Breast epithelium (tissue), 4 donors: ENCODE data around the gene LIF. TPM values are rescaled to one million over a fixed set of nuclear protein-coding genes. Genes with fewer than 3 reads are reported as not detected.

ENCODE experiments used
- DNase-seq, 2 donors: peaks; one replicate each; pipeline ENCODE4 v3.0.0-alpha.2; 2019; ENCODE audit warnings: low spot score in 2 of 2
- H3K27ac ChIP-seq, 2 donors: fragments of 200-600 bp; sonication (generic) in 1 of 2; one replicate each; pipeline ENCODE4 v1.5.1; 2016 to 2019; ENCODE audit warnings: mild to moderate bottlenecking in 1 of 2
- H3K27me3 ChIP-seq, 2 donors: fragments of 200-600 bp; sonication (generic) in 1 of 2; one replicate each; pipeline versions ENCODE4 v1.5.1 to v1.6.0; 2017 to 2019; ENCODE audit warnings: control low read depth in 1 of 2, mild to moderate bottlenecking in 1 of 2
- H3K36me3 ChIP-seq: fragments of 200-600 bp; one replicate; pipeline ENCODE4 v1.5.1; 2019
- H3K4me1 ChIP-seq, 2 donors: fragments of 200-600 bp; sonication (generic); one replicate each; pipeline ENCODE4 v1.5.1; 2016 to 2019; ENCODE audit warnings: control low read depth in 1 of 2
- H3K4me3 ChIP-seq, 3 donors: fragments of 200-600 bp; sonication (generic); 1 replicate in 2 of 3; 2 replicates in 1 of 3; pipeline ENCODE4 v1.5.1; 2016 to 2019; ENCODE audit warnings: mild to moderate bottlenecking in 3 of 3, moderate library complexity in 2 of 3
- H3K9me3 ChIP-seq, 2 donors: fragments of 200-600 bp; sonication (generic) in 1 of 2; one replicate each; pipeline ENCODE4 v1.5.1; 2016 to 2019; ENCODE audit warnings: control low read depth in 1 of 2
- POLR2A ChIP-seq: fragments of 450-650 bp; IDR thresholded peaks from one replicate; pipeline ENCODE4 v1.6.1; 2016; ENCODE audit warnings: antibody characterized with exemption, mild to moderate bottlenecking, moderate library complexity
- POLR2AphosphoS5 ChIP-seq, 3 donors: sonication (generic); formaldehyde crosslinking; IDR thresholded peaks; one replicate each; pipeline ENCODE4 v1.6.1; 2017; ENCODE audit warnings: antibody characterized with exemption in 3 of 3
- intact Hi-C: fragments of 100-400 bp; cut with DNase I; formaldehyde crosslinking; loops from one replicate; pipeline ENCODE4 v1.15.1; 2023; ENCODE audit warnings: low total_unique reads
- total RNA-seq, 3 donors: library from RNA; depleted of rRNA; stranded (reverse); fragments of >200 nt; gene quantifications; one replicate each; pipeline ENCODE4 v1.1.0, GENCODE V29; 2016
- TF ChIP-seq, protein P1 (sequence below), 3 donors: fragments of 450-650 bp; IDR thresholded peaks; one replicate each; pipeline ENCODE4 v1.5.1; 2016 to 2017; ENCODE audit warnings: antibody characterized with exemption in 3 of 3, mild to moderate bottlenecking in 3 of 3, moderate library complexity in 3 of 3

The LIF gene
- total RNA-seq, 3 donors from 2014 or later, result 1.4 to 9.5 (median 1.6) TPM

DNA sequence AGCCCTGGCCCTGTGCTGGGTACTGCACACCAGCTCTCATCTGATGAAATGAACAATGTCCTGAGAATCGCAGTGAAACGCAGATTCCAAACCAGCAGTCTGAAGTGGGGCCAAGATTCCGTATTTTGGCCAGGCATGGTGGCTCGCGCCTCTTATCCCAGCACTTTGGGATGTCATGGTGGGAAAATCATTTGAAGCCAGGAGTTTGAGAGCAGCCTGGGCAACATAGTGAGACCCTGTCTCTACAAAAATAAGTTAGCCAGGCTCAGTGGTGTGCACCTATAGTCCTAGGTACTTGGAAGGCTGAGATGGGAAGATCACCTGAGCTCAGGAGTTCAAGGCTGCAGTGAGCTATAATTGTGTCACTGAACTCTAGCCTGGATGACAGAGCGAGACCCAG, 13.0 kb downstream of the LIF start:
- intact Hi-C loops, result no loop called here
- no peak overlapping the region for H3K27ac ChIP-seq

DNA sequence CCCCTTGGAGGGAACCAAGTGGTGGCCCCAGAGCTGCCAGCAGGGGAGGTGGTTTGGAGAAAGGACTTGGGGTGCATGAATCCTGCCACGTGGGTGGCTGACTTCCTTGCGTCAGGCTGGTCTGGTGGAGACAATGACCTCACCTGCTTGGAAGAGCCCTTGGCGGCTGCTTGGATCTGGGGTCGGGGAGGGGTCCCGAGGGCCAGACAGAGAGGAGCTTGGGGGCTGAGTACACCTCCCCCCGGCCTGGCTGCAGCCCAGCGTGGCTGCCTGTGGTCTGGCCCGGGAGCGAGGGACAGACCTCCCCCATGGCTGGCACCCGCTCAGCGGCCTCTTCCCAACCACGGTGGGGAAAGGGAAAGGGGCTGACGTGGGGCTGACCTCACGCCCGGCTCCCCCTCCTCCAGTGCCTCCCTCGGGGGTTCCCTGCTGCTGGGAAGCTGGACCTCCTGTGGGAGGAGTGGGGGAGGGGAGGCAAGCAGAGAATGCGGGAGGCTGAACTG, 13.8 kb downstream of the LIF start:
- no peak for DNase-seq
- Histone ChIP-seq H3K4me1 (peaks cover 0 to 8% of the 10 kb centered on the region in 2 donors), H3K27me3 (no peaks in the 10 kb centered on the region), H3K9me3 (no peaks in the 10 kb centered on the region), H3K4me3 (no peak overlapping the region), H3K36me3 (no peaks in the 10 kb centered on the region), H3K27ac (no peak overlapping the region)
- intact Hi-C loops, result no loop called here
- no peak for TF ChIP-seq POLR2A
- TF ChIP-seq, protein P1, sequence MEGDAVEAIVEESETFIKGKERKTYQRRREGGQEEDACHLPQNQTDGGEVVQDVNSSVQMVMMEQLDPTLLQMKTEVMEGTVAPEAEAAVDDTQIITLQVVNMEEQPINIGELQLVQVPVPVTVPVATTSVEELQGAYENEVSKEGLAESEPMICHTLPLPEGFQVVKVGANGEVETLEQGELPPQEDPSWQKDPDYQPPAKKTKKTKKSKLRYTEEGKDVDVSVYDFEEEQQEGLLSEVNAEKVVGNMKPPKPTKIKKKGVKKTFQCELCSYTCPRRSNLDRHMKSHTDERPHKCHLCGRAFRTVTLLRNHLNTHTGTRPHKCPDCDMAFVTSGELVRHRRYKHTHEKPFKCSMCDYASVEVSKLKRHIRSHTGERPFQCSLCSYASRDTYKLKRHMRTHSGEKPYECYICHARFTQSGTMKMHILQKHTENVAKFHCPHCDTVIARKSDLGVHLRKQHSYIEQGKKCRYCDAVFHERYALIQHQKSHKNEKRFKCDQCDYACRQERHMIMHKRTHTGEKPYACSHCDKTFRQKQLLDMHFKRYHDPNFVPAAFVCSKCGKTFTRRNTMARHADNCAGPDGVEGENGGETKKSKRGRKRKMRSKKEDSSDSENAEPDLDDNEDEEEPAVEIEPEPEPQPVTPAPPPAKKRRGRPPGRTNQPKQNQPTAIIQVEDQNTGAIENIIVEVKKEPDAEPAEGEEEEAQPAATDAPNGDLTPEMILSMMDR (IDR thresholded peaks at IDR 0.05), result no peak
- TF ChIP-seq POLR2AphosphoS5 (IDR thresholded peaks at IDR 0.05), result no peak

More for the DNA sequence above, 13.0 kb downstream of the LIF start:
- no peaks in the 10 kb centered on the region for H3K9me3 ChIP-seq
- peaks cover 0 to 8% of the 10 kb centered on the region in 2 donors for H3K4me1 ChIP-seq
- TF ChIP-seq, protein P1 (IDR thresholded peaks at IDR 0.05), result no peak
- TF ChIP-seq POLR2A, result no peak
- no peak overlapping the region for H3K4me3 ChIP-seq
- H3K36me3 ChIP-seq, result no peaks in the 10 kb centered on the region
- no peaks in the 10 kb centered on the region for H3K27me3 ChIP-seq
- DNase-seq, result no peak

DNA sequence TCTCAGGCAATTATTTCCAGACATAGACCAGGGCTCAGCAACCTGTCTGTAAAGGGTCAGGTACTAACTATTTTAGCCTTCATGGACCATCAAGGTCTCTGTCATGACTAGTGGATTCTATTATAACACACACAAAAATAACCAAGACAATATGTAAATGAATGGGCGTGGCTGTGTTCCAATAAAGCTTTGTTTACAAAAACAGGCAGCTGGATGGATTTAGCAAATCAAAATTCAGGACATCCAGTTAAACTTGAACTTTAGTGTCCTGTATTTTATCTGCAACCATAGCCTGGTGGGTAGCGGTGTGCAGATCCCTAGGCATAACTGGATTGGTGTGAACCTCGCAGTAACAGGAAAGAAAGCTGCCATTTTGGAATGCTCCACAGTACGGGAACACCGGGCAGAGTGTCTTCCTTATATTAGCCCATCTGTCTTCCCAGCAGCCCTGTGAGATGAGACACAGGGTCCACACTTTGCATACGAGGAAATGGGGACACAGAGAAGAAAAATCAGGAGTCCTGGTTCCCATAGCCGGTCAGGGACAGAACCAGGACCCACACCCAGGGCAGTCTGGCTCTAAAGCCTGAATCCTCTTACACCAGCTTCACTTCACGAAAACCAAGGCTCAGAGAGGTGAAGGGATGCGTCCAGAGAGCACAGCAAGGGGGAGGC, 15.6 kb downstream of the LIF start:
- Histone ChIP-seq H3K27ac (no peak overlapping the region), H3K36me3 (no peaks in the 10 kb centered on the region), H3K27me3 (no peaks in the 10 kb centered on the region), H3K9me3 (no peaks in the 10 kb centered on the region), H3K4me1 (peaks cover 0 to 6% of the 10 kb centered on the region in 2 donors), H3K4me3 (no peak overlapping the region)
- intact Hi-C loops, result no loop called here
- TF ChIP-seq POLR2A (no peak), POLR2AphosphoS5 (IDR thresholded peaks at IDR 0.05) (no peak)
- TF ChIP-seq, protein P1 (IDR thresholded peaks at IDR 0.05), result no peak
- DNase-seq, result no peak

DNA sequence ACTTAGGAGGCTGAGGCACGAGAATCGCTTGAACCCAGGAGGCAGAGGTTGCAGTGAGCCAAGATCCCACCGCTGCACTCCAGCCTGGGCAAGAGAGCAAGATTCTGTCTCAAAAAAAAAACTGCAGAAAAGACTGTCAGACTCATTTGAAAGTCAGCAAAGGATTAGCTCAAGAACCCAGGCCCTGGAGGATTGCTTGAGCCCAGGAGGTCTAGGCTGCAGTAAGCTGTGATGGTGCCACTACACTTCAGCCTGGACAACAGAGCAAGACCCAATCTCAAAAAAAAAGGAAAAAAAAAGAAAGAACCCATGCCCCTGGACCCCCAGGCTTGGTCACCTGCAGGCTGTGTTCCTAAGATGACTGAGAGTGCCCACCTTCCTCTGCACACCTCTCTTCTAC, 16.2 kb downstream of the LIF start:
- Histone ChIP-seq H3K9me3 (no peaks in the 10 kb centered on the region), H3K36me3 (no peaks in the 10 kb centered on the region), H3K27ac (no peak overlapping the region), H3K27me3 (no peaks in the 10 kb centered on the region), H3K4me3 (no peak overlapping the region), H3K4me1 (peaks cover 0 to under 1% of the 10 kb centered on the region in 2 donors)
- DNase-seq, result no peak
- intact Hi-C loops, result no loop called here
- TF ChIP-seq POLR2A (no peak), POLR2AphosphoS5 (IDR thresholded peaks at IDR 0.05) (no peak)
- TF ChIP-seq, protein P1 (IDR thresholded peaks at IDR 0.05), result no peak

DNA sequence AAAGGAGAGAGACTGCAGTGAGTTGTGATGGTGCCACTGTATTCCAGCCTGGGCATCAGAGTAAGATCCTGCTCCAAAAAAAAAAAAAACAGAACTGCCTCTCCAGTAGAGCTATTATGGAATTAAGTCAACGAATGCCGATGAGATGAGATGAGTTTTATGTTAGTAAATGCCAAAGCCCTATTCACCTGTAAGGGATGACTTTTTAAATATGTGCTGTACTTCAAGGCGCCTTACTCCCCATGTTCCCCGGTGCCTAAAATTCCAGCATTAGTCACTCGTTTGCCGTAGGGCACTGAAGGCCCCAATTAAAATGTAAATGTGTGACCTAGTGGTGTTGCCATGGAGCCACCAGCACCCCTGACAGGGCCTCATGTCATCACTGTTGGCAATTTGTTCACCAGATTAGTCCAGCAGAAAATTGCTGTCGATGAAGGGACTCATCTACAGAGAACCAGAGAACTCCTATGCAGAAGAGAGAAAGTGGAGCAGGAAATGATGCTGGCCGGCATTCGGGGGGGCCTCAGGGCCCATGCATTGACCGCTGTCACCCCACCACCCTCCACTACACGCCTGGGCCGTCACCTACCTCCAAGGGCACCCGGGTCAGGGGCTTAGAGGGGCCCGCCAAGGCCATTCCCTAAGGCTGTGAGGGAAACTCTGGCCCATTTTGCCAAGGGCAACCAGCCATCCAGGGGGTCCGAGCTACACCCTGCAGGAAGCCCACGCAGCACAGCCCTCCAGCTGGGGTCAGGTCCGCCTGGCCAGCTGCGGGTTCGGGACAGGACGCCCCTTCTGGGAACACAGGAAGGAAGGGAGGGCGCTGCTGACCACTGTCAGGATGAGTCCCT, 17.8 kb downstream of the LIF start:
- peak overlapping the region in 1 of 2 donors; percentile 29 for H3K27ac ChIP-seq
- intact Hi-C loops, result no loop called here
- H3K4me1 ChIP-seq, result no peaks in the 10 kb centered on the region
- H3K9me3 ChIP-seq, result no peaks in the 10 kb centered on the region
- no peaks in the 10 kb centered on the region for H3K27me3 ChIP-seq
- no peaks in the 10 kb centered on the region for H3K36me3 ChIP-seq
- no peak overlapping the region for H3K4me3 ChIP-seq
- no peak for DNase-seq
- TF ChIP-seq, protein P1 (IDR thresholded peaks at IDR 0.05), result no peak
- TF ChIP-seq POLR2A, result no peak
- no peak for TF ChIP-seq POLR2AphosphoS5 (IDR thresholded peaks at IDR 0.05)
